GM18498 (cell line): ENCODE data around the gene OR7A5.
"Not testable (repeated sequence)": the region's sequence is repeated elsewhere in the genome, so short reads cannot be mapped to it uniquely, and the experiment has no call there.

ENCODE experiments used
- ATAC-seq: cut with Tn5 transposase; IDR thresholded peaks from one replicate; pipeline ENCODE4 v1.9.1; 2021; ENCODE audit warnings: mild to moderate bottlenecking, moderate library complexity; ENCODE audit not compliant: unreplicated experiment

The OR7A5 gene

GRCh38 chr19:14835011-14835410 is at the start of gene OR7A5, which contains the start of gene OR7C1:
Gene OR7A5, minus strand, starts transcription at chr19:14835185. Its CDS starts 6,944 bp downstream, at chr19:14828241.
Gene OR7C1, minus strand, starts transcription at chr19:14835185. Its CDS starts 35,049 bp downstream, at chr19:14800136.
- no peak for ATAC-seq

DNA sequence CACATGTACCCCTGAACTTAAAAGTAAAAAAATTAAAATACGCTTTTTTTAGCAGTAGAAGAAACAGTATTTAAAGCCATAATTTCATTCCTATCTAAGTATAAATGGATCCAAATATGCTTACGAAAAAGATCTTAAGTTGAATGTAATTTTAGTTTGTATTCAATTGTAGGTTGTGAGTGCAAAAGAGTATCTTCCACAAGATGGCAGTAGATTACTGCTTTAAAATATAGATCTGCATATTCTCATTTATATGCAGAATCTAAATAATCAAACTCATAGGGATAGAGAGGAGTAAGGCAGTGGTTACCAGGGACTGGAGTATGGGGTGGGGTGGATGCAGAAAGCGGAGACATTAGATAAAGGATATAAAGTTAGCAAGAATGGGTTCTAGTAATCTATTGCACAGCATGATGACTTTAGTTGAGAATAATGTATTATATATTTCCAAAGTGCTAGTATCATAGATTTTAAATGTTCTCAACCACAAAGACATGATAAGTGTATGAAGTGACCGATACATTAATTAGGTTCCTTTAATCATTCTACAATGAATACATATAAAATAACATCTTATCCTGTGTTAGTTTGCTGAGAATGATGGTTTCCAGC is 36.7 kb upstream of the OR7A5 start:
- ATAC-seq = no peak

DNA sequence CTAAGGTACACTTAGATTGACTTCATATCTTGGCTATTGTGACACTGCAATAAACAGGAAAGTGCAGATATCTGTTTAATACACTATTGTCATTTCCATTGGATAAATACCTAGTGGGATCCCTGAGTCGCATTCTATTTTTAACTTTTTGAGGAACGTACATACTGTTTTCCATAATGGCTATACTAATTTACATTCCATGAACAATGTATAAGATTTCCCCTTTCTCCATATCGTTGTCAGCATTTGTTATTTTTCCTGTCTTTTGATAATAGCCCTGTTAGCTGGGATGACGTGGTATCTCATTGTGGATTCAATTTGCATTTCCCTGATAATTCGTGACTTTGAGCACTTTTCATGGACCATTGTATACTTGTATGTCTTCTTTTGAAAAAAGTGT is 33.5 kb upstream of the OR7A5 start:
- no peak for ATAC-seq

GRCh38 chr19:14848822-14849221 is 13.8 kb upstream of the OR7A5 start, which contains the start of gene OR7A10:
Gene OR7A10, minus strand, starts transcription at chr19:14848922. Its CDS starts 7,045 bp downstream, at chr19:14841877.
- ATAC-seq = no peak

- ATAC-seq = no peak
Observed at GRCh38 chr19:14843578-14843977, 8.6 kb upstream of the OR7A5 start.

GRCh38 chr19:14843169-14843568 is 8.2 kb upstream of the OR7A5 start:
- no peak for ATAC-seq

GRCh38 chr19:14840206-14840605 is 5.2 kb upstream of the OR7A5 start:
- ATAC-seq = no peak

DNA sequence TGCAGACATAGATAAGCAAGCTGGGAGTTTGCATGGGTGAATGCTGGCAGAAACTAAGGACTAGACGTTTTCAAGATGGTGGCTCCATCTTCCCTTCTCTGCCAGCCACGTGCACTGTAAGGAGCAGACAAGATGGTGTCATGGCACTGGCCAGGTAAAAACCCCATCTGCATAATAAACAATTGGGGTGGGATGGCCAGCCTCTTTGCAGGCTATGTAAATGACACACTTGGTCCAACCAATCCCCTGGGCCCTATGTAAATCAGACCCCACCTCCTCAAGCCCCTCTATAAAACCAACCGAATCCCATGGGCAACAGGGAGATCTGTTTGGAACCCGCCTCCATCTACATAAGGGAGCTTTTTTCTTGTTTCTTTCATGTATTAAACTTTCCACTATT is 2.4 kb upstream of the OR7A5 start:
- no peak for ATAC-seq

GRCh38 chr19:14830702-14831101 is 4.3 kb downstream of the OR7A5 start:
- no peak for ATAC-seq

DNA sequence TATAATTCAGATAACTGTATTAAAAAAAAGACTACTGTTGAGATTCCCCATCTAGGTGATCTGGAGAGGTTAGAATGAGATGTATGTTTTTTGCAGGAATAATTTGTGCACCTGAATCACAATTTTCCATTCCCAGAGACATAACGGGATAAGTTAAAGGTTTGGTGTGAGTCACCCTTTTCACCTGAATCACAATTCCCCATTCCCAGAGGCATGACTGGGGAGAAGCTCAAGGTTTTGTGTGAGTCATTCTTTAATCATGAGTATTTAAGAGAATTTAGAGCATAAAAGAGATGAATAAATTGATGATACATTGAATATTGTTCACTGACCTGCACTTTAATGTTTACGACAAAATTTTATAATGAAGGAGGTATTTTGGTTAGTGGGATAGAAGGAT is 9.0 kb downstream of the OR7A5 start:
- ATAC-seq = no peak

- ATAC-seq = no peak
Observed at GRCh38 chr19:14821937-14822336, 13.0 kb downstream of the OR7A5 start.

DNA sequence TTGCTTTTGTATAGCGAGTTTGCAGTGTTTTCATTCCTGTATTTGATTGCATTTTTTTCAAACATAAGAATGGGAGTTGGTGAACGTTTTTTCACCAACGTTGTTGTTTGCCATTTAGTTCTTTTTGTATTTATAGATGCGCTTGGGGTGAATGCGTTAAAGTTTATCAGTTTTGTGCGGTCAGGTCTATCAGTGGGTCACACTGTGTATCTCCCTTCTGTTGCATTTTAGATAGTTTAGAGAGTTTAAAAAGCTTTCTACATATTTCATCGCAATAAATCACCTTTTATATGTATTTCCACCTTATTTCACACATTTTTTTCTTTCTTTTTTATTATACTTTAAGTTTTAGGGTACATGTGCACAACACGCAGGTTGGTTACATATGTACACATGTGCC is 16.4 kb downstream of the OR7A5 start:
- ATAC-seq = no peak

- no peak for ATAC-seq
Observed at GRCh38 chr19:14817052-14817451, 17.9 kb downstream of the OR7A5 start.

DNA sequence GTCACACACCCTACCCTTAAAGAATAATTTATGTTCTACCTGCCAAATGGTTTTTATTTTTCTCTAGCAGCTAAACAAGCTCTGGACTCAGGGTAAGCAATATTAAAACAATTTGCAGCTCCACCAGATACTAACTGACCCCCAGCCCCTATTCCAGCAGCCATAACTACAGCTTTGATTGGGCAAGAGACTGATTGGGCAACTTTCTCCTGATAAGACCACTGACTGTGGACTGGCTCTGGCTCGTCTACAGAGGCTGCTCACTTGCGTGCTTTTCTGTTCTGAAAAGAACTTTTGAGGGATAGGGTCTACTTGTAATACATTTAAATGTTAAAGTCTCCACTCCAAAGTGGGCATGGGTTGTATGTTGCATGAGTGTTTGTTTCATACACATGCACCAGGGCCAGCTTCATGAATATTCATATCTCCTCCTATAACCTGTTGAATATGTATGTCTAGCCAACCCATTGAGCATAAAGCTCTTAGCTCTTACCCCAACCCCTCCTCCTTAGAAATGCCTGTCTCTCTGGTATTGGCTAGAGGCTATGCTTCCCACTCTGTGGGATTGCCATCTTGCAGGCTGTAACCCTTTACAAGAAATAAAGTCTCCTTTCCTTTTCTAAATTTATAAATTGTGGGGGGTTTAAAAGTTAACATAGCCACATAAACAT is 19.9 kb downstream of the OR7A5 start:
- ATAC-seq = no peak

GRCh38 chr19:14809272-14810057 is 25.5 kb downstream of the OR7A5 start:
- no peak for ATAC-seq

DNA sequence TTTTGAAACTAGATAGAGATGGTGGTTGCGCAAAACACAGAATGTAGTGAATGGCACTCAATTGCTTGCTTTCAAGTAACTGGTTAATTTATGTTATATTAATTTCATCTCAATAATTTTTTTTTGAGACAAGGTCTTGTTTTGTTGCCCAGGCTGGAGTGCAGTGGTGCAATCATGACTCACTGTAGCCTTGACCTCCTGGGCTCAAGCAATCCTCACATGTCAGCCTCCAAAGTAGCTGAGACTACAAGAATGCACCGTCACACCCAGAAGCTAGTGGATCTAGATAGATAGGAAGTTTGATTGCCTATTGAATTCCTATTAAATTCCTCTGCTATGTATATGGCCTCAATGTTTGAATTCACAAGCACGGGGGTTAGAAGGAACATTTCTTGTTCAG is 30.2 kb downstream of the OR7A5 start:
- no peak for ATAC-seq

DNA sequence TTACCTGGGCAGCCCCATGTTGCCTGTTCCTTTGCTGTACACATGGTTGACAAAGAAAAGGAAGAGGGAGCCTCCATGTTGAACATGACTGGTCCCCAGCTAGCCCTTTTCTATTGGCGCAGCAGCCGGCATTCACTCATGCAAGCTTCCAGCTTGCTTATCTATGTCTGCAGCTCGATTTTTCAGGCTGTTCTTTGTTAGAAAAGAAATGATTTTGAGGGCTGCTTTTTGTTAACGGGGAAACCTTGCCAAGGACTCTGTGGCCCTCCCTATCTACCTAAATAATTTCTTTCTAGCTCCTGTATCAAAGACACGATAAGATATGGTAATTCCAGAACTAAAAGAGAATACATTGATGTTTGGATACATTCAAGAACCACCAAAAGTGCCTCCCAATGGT is 36.2 kb downstream of the OR7A5 start:
- ATAC-seq = no peak

GRCh38 chr19:14796021-14796420 is 39.0 kb downstream of the OR7A5 start:
- no peak for ATAC-seq

DNA sequence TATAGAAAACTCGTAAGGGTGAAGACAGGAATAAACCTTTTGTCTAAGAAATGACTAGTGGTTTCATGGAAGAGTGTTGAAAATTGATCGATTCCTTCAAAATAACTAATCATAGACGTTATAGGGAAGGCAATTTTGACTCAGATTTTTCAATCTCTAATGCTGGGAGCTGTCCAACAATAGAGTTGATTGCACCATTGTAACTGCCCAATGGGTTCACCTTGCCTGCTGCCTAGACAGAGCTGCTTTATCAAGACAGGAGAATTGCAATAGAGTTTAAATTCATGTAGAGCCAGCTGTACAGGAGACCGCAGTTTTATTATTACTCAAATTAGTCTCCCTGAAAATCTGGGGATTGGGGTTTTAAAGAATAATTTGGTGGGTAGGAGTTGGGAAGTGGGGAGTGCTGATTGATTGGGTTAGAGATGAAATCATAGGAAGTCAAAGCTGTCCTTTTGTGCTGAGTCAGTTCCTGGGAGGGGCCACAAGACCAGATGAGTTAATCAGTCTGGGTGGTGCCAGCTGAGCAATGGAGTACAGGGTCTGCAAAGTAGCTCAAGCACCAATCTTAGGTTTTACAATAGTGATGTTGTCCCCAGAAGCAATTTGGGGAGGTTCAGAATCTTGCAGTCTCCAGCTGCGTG is 39.8 kb downstream of the OR7A5 start:
- ATAC-seq = no peak

- ATAC-seq = not testable (repeated sequence)
Observed at GRCh38 chr19:14792250-14792649, 42.7 kb downstream of the OR7A5 start.

DNA sequence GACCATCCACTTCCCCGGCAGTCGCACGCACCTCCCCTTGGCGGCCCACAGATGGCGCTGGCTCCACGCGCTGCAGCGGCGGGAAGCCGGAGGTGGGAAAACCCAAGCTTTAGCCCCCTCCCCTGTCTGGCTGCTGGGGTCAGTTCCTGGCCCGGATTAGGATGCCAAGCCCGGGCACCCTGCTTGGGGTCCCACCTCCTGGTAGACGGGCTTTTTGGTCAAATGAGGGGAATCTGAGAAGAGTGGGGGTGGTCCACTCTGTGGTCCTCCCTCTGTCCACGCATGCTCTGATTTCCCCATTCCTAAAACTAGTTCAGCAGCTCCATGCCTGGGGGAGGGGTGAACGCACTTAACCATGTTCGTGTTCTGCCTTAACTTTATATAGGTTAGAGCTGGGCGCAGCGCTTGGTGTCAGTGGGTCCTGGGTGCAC is 48.5 kb downstream of the OR7A5 start:
- no peak for ATAC-seq
